Thyroid gland (tissue), 4 donors: ENCODE data around the gene MEIOB. TPM values are rescaled to one million over a fixed set of nuclear protein-coding genes. Genes with fewer than 3 reads are reported as not detected.

Experiments
- DNase-seq, 2 donors: peaks; one replicate each; pipeline ENCODE4 v3.0.0-alpha.2; 2019
- H3K27ac ChIP-seq, 3 donors: fragments of 200-600 bp; sonication (generic); 1 replicate in 2 of 3; 2 replicates in 1 of 3; pipeline ENCODE4 v1.5.1; 2016 to 2019; ENCODE audit warnings: mild to moderate bottlenecking in 1 of 3, moderate library complexity in 1 of 3
- H3K27me3 ChIP-seq: fragments of 200-600 bp; sonication (generic); one replicate; pipeline ENCODE4 v1.5.1; 2019
- H3K36me3 ChIP-seq, 2 donors: fragments of 200-600 bp; sonication (generic); one replicate each; pipeline ENCODE4 v1.5.1; 2016 to 2019
- H3K4me1 ChIP-seq, 2 donors: fragments of 200-600 bp; sonication (generic); one replicate each; pipeline ENCODE4 v1.5.1; 2017 to 2019
- H3K4me3 ChIP-seq, 3 donors: fragments of 200-600 bp; sonication (generic); replicated peaks in 1 of 3; 1 replicate in 2 of 3; 2 replicates in 1 of 3; pipeline ENCODE4 v1.5.1; 2016; ENCODE audit warnings: mild to moderate bottlenecking in 1 of 3
- H3K9me3 ChIP-seq: fragments of 200-600 bp; sonication (generic); one replicate; pipeline ENCODE4 v1.5.1; 2017
- CTCF ChIP-seq, 6 experiments: fragments of 200-600 bp in 3 of 6; fragments of 450-650 bp in 3 of 6; sonication (generic) in 3 of 6; IDR thresholded peaks; one replicate each; pipeline ENCODE4 v1.5.1; 2016 to 2019; ENCODE audit warnings: antibody characterized with exemption in 6 of 6, mild to moderate bottlenecking in 2 of 6, inconsistent platforms in 1 of 6, moderate library complexity in 1 of 6
- POLR2A ChIP-seq, 2 donors: fragments of 450-650 bp; IDR thresholded peaks; one replicate each; pipeline ENCODE4 v1.6.1; 2017; ENCODE audit warnings: antibody characterized with exemption in 2 of 2, mild to moderate bottlenecking in 2 of 2, moderate library complexity in 1 of 2
- WGBS, 2 donors: methylation state at CpG; one replicate each; pipeline ENCODE4 v1.1.5; 2017; 5-methylcytosine and 5-hydroxymethylcytosine counted together
- intact Hi-C: fragments of 100-400 bp; cut with DNase I; formaldehyde crosslinking; loops from one replicate; pipeline ENCODE4 v1.15.1; 2023
- total RNA-seq, 4 donors: library from RNA; depleted of rRNA; stranded (reverse); fragments of >200 nt; gene quantifications; one replicate each; pipeline ENCODE4 v1.2.3, GENCODE V29; 2016

MEIOB gene
- total RNA-seq, 4 donors from 2014 or later, result 0.13 TPM; not detected in 3

DNA sequence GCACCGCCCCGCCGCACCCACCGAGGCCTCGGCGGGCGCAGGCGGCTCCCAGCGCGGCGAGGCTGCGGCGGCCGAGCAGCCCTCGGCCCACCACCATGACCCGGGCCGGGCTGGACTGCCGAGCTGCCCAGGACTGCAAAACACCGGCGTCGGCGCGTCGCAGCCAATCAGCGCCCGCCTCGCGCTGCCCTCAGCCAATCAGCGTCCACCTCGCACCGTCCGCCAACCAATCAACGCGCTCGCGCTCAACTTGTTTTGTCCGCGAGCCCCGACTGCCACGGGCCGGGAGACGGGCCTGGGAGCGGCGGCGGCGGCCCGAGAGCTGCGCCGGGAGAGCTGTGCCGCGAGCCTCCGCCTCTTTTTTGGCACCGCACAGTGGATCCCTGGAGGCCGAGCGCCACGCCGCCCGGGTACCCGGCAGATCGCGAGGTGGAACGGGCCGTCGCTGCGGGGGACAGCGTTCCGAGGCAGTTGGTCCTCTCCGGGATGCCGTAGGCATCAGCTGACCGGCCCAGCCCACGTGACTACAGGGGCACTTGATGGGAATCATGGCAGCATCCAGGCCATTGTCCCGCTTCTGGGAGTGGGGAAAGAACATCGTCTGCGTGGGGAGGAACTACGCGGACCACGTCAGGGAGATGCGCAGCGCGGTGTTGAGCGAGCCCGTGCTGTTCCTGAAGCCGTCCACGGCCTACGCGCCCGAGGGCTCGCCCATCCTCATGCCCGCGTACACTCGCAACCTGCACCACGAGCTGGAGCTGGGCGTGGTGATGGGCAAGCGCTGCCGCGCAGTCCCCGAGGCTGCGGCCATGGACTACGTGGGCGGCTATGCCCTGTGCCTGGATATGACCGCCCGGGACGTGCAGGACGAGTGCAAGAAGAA, 45.0 kb downstream of the MEIOB start, which contains the start of the genes FAHD1 and HAGH:
Gene FAHD1, plus strand, starts transcription at position 516 of the 883 bp plus-strand sequence. Its CDS starts 33 bp downstream, at position 549.
Gene HAGH, minus strand, starts transcription at position 135 of the 883 bp plus-strand sequence. Its CDS starts 38 bp downstream, at position 97.
- no peaks in the 10 kb centered on the region for H3K9me3 ChIP-seq
- H3K27me3 ChIP-seq, result no peaks in the 10 kb centered on the region
- peaks cover 4 to 7% of the 10 kb centered on the region in 2 donors for H3K36me3 ChIP-seq
- H3K4me3 ChIP-seq, result peak within 1 kb of the TSS; percentile 70 to 96 (median 88)
- WGBS, 2 donors, result 1% methylated on average over 22 of the region's 104 CpGs; no CpG with 5 or more reads in 1 of the 2 donors
- intact Hi-C loops, result no loop called here
- H3K4me1 ChIP-seq, result peaks cover 17 to 38% of the 10 kb centered on the region in 2 donors
- peak; percentile 91 to 93 for DNase-seq
- TF ChIP-seq CTCF (IDR thresholded peaks at IDR 0.05) (no peak), POLR2A (IDR thresholded peaks at IDR 0.05) (peak in 1 of 2 donors; percentile 60)
- H3K27ac ChIP-seq, result peak within 1 kb of the TSS; percentile 74 to 94 (median 78)

DNA sequence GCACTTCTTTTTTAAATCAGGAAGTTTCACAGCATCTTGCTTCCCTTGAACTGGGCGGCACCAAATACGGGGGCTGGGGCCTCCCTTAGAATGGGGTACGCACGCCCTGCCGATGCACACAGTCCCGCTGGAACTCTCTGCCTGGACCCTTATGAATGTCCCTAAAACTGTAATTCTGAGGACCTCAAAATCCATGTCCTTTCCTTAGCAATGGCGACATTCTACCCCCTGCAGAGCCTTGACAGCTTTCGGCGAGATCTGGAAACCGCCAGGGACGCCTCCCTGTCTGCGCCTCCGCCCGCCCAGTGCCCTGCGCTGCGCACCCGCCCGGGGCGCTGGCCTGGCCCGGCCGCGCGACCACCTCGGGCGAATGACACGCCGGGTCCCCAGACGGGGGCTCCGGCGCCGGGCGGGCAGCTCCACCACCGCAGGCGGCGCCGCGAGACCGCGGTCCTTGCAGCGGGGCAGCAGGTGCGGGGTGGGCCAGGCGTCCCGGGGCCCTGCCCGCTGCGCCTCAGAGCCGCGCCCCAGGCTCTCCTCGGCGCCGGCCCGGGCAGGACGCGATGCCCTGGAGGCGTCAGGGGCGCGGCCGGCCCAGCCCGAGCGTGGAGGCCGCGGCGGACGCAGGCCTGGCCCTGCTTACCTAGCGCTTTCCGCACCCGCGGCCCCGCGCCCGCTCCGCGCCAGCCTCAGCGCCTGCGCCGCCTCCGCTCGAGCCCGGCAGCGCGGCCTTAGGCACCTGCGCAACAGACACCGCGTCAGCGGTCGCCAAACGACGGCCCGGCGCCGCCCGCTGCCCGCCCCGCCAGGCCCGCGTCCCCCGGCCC, 45.9 kb downstream of the MEIOB start:
- Histone ChIP-seq H3K27me3 (no peaks in the 10 kb centered on the region), H3K36me3 (peaks cover 8 to 9% of the 10 kb centered on the region in 2 donors), H3K27ac (peak overlapping the region in 1 of 3 donors; percentile 29), H3K4me3 (peak overlapping the region; percentile 44 to 86 (median 70)), H3K4me1 (peaks cover 17 to 38% of the 10 kb centered on the region in 2 donors), H3K9me3 (no peaks in the 10 kb centered on the region)
- peak; percentile 57 to 66 for DNase-seq
- intact Hi-C loops, result no loop called here
- TF ChIP-seq POLR2A (IDR thresholded peaks at IDR 0.05) (no peak), CTCF (IDR thresholded peaks at IDR 0.05) (peak in 1 of 6 experiments; percentile 20)
- 12 to 13% methylated on average over 6 to 8 of the region's 96 CpGs for WGBS, 2 donors

- Histone ChIP-seq H3K4me3 (peak overlapping the region in 2 of 3 donors; percentile 44 to 70), H3K36me3 (peaks cover 13 to 15% of the 10 kb centered on the region in 2 donors), H3K9me3 (no peaks in the 10 kb centered on the region), H3K27me3 (no peaks in the 10 kb centered on the region), H3K4me1 (peaks cover 17 to 38% of the 10 kb centered on the region in 2 donors), H3K27ac (peak overlapping the region in 1 of 3 donors; percentile 29)
- intact Hi-C loops, result no loop called here
- no peak for TF ChIP-seq POLR2A (IDR thresholded peaks at IDR 0.05)
- TF ChIP-seq CTCF (IDR thresholded peaks at IDR 0.05), result no peak
- no peak for DNase-seq
- WGBS, 2 donors, result 70 to 72% methylated on average over 14 to 15 of the region's 15 CpGs
Measured at GRCh38 chr16:1825381-1825863, 46.5 kb downstream of the MEIOB start.

DNA sequence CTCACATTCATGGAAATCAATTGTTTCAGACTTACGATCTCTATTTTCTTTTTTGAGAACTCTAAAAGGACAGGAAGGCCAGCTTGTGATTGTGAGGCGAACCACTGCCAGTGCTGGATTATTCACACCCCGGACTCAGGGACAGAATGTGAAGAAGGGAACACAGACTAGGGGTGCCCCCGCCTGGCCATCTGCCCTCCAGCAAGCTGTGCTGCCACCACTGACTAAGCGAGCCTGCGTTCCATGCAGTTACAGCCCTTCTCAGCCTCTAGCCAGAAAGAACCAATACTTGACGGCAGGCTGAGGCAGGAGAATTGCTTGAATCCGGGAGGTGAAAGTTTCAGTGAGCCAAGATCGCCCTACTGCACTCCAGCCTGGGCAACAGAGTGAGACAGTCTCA, 48.1 kb downstream of the MEIOB start:
- 69 to 71% methylated on average over 9 of the region's 9 CpGs for WGBS, 2 donors
- Histone ChIP-seq H3K9me3 (no peaks in the 10 kb centered on the region), H3K36me3 (peaks cover 19 to 27% of the 10 kb centered on the region in 2 donors), H3K4me1 (peaks cover 17 to 33% of the 10 kb centered on the region in 2 donors), H3K27me3 (no peaks in the 10 kb centered on the region), H3K4me3 (no peak overlapping the region), H3K27ac (no peak overlapping the region)
- intact Hi-C loops, result no loop called here
- TF ChIP-seq CTCF (IDR thresholded peaks at IDR 0.05) (no peak), POLR2A (IDR thresholded peaks at IDR 0.05) (no peak)
- DNase-seq, result peak; percentile 16 to 26
